Type B pancreatic cell (in vitro differentiated cells): ENCODE measurements around the gene LMNB1. TPM values are rescaled to one million over a fixed set of nuclear protein-coding genes. Genes with fewer than 3 reads are reported as not detected.
"Not testable (repeated sequence)": the region's sequence is repeated elsewhere in the genome, so short reads cannot be mapped to it uniquely, and the experiment has no call there.

Experiments used
- DNase-seq: peaks from one replicate; pipeline ENCODE4 v3.0.0; 2021; ENCODE audit warnings: mixed read lengths; ENCODE audit not compliant: unreplicated experiment; ENCODE audit errors: extremely low spot score
- H3K27ac Mint-ChIP-seq: 2 replicates; pipeline ENCODE4 v1.8.0; 2021; ENCODE audit warnings: mild to moderate bottlenecking, mixed read lengths
- H3K27me3 Mint-ChIP-seq: 2 replicates; pipeline ENCODE4 v1.8.0; 2021; ENCODE audit warnings: mixed read lengths
- H3K36me3 Mint-ChIP-seq: 2 replicates; pipeline ENCODE4 v1.8.0; 2021; ENCODE audit warnings: mixed read lengths
- H3K4me1 Mint-ChIP-seq: one replicate; pipeline ENCODE4 v1.8.0; 2021; ENCODE audit warnings: mixed read lengths; ENCODE audit not compliant: unreplicated experiment
- H3K4me3 Mint-ChIP-seq: 2 replicates; pipeline ENCODE4 v1.8.0; 2021; ENCODE audit warnings: mild to moderate bottlenecking, mixed read lengths
- H3K9me3 Mint-ChIP-seq: 2 replicates; pipeline ENCODE4 v1.8.0; 2021; ENCODE audit warnings: mixed read lengths
- CTCF ChIP-seq: fragments of 200-600 bp; sonication (generic); conservative IDR thresholded peaks from 2 replicates; pipeline ENCODE4 v1.5.0; 2021; ENCODE audit warnings: antibody characterized with exemption, mild to moderate bottlenecking
- total RNA-seq: library from RNA; stranded (reverse); gene quantifications from 2 replicates; pipeline ENCODE4 v1.2.1, GENCODE V29; 2021; ENCODE audit warnings: low replicate concordance

LMNB1 gene
- total RNA-seq, 1 donor from 2014 or later = 149 TPM

- no peak for DNase-seq
- Mint-ChIP-seq H3K9me3 (no peaks in the 10 kb centered on the region), H3K27ac (no peak overlapping the region), H3K4me1 (no peaks in the 10 kb centered on the region), H3K27me3 (no peaks in the 10 kb centered on the region), H3K4me3 (no peak overlapping the region), H3K36me3 (no peaks in the 10 kb centered on the region)
- TF ChIP-seq CTCF = no peak
These were observed 23.7 kb upstream of the LMNB1 start for GRCh38 chr5:126753227-126753626.

GRCh38 chr5:126754609-126755008 is 22.3 kb upstream of the LMNB1 start:
- H3K27me3 Mint-ChIP-seq = no peaks in the 10 kb centered on the region
- H3K27ac Mint-ChIP-seq = no peak overlapping the region
- no peak for TF ChIP-seq CTCF
- H3K4me3 Mint-ChIP-seq = no peak overlapping the region
- no peak for DNase-seq
- H3K4me1 Mint-ChIP-seq = no peaks in the 10 kb centered on the region
- H3K9me3 Mint-ChIP-seq = no peaks in the 10 kb centered on the region
- H3K36me3 Mint-ChIP-seq = no peaks in the 10 kb centered on the region

GRCh38 chr5:126755593-126755992 is 21.3 kb upstream of the LMNB1 start:
- Mint-ChIP-seq H3K9me3 (no peaks in the 10 kb centered on the region), H3K4me3 (no peak overlapping the region), H3K27ac (no peak overlapping the region), H3K4me1 (no peaks in the 10 kb centered on the region), H3K36me3 (no peaks in the 10 kb centered on the region), H3K27me3 (no peaks in the 10 kb centered on the region)
- TF ChIP-seq CTCF = no peak
- DNase-seq = no peak

GRCh38 chr5:126757713-126758357 is 19.1 kb upstream of the LMNB1 start:
- no peak overlapping the region for H3K4me3 Mint-ChIP-seq
- no peaks in the 10 kb centered on the region for H3K27me3 Mint-ChIP-seq
- H3K36me3 Mint-ChIP-seq = no peaks in the 10 kb centered on the region
- H3K4me1 Mint-ChIP-seq = no peaks in the 10 kb centered on the region
- H3K9me3 Mint-ChIP-seq = no peaks in the 10 kb centered on the region
- DNase-seq = no peak
- H3K27ac Mint-ChIP-seq = no peak overlapping the region
- no peak for TF ChIP-seq CTCF

GRCh38 chr5:126763371-126763770 is 13.6 kb upstream of the LMNB1 start:
- DNase-seq = no peak
- no peak for TF ChIP-seq CTCF
- Mint-ChIP-seq H3K4me1 (no peaks in the 10 kb centered on the region), H3K4me3 (no peak overlapping the region), H3K9me3 (no peaks in the 10 kb centered on the region), H3K27ac (no peak overlapping the region), H3K36me3 (no peaks in the 10 kb centered on the region), H3K27me3 (no peaks in the 10 kb centered on the region)

- TF ChIP-seq CTCF = no peak
- Mint-ChIP-seq H3K4me1 (no peaks in the 10 kb centered on the region), H3K9me3 (no peaks in the 10 kb centered on the region), H3K36me3 (no peaks in the 10 kb centered on the region), H3K4me3 (no peak overlapping the region), H3K27ac (no peak overlapping the region), H3K27me3 (no peaks in the 10 kb centered on the region)
- DNase-seq = no peak
These were observed 7.2 kb upstream of the LMNB1 start for GRCh38 chr5:126769703-126770102.

GRCh38 chr5:126773536-126773935 is 3.4 kb upstream of the LMNB1 start:
- not testable (repeated sequence) for DNase-seq, H3K9me3 Mint-ChIP-seq, H3K36me3 Mint-ChIP-seq, H3K27me3 Mint-ChIP-seq, H3K4me3 Mint-ChIP-seq, H3K4me1 Mint-ChIP-seq, H3K27ac Mint-ChIP-seq

- not testable (repeated sequence) for H3K27ac Mint-ChIP-seq, DNase-seq, H3K4me3 Mint-ChIP-seq, H3K36me3 Mint-ChIP-seq, H3K9me3 Mint-ChIP-seq, H3K27me3 Mint-ChIP-seq
- peaks cover 10% of the 10 kb centered on the region for H3K4me1 Mint-ChIP-seq
These were observed 2.3 kb upstream of the LMNB1 start for GRCh38 chr5:126774595-126774994.
